CD14-positive monocyte (primary cell): Measurements from ENCODE around the gene PPP1R16B. TPM values are rescaled to one million over a fixed set of nuclear protein-coding genes. Genes with fewer than 3 reads are reported as not detected.
A peak's percentile ranks its signal among the peaks of the same experiment; 100 is the strongest.

Source experiments
- DNase-seq, 3 donors: peaks; one replicate each; pipeline ENCODE4 v3.0.0-alpha.2; 2011 to 2022
- H2AFZ ChIP-seq: 2 replicates; pipeline ENCODE4 v1.6.0; 2012; ENCODE audit warnings: mild to moderate bottlenecking, low read depth, low read length, inconsistent platforms; ENCODE audit not compliant: insufficient read depth, poor library complexity, severe bottlenecking
- H3K27ac ChIP-seq, 2 donors: 1 replicate in 1 of 2; 2 replicates in 1 of 2; pipeline ENCODE4 v1.5.1; 2012 to 2013; ENCODE audit warnings: low read length in 2 of 2, control low read depth in 1 of 2, inconsistent platforms in 1 of 2, low read depth in 1 of 2, mild to moderate bottlenecking in 1 of 2
- H3K27me3 ChIP-seq, 2 donors: one replicate each; pipeline versions ENCODE4 v1.6.0 to v1.6.1; 2011 to 2013; ENCODE audit warnings: low read length in 2 of 2; ENCODE audit not compliant: control insufficient read depth in 2 of 2, insufficient read depth in 2 of 2
- H3K36me3 ChIP-seq, 2 donors: replicated peaks in 1 of 2; 1 replicate in 1 of 2; 2 replicates in 1 of 2; pipeline versions ENCODE4 v1.5.1 to v1.6.1; 2012 to 2013; ENCODE audit warnings: low read length in 2 of 2, control low read depth in 1 of 2, inconsistent platforms in 1 of 2, mild to moderate bottlenecking in 1 of 2; ENCODE audit not compliant: insufficient read depth in 2 of 2, control insufficient read depth in 1 of 2
- H3K4me1 ChIP-seq, 2 donors: 1 replicate in 1 of 2; 2 replicates in 1 of 2; pipeline versions ENCODE4 v1.5.1 to v1.6.1; 2012 to 2013; ENCODE audit warnings: low read length in 2 of 2, control low read depth in 1 of 2, inconsistent platforms in 1 of 2, mild to moderate bottlenecking in 1 of 2, moderate library complexity in 1 of 2; ENCODE audit not compliant: insufficient read depth in 2 of 2, control insufficient read depth in 1 of 2
- H3K4me2 ChIP-seq: replicated peaks from 2 replicates; pipeline ENCODE3; 2012; ENCODE audit warnings: low read length, moderate library complexity, mild to moderate bottlenecking; ENCODE audit not compliant: poor library complexity, severe bottlenecking; ENCODE audit errors: extremely low read depth
- H3K4me3 ChIP-seq, 3 experiments: fragments of 200-600 bp in 1 of 3; sonication (generic) in 1 of 3; replicated peaks in 1 of 3; 1 replicate in 2 of 3; 2 replicates in 1 of 3; pipeline ENCODE4 v1.5.1; 2011 to 2013; ENCODE audit warnings: low read length in 3 of 3, mild to moderate bottlenecking in 3 of 3, control low read depth in 2 of 3, low read depth in 2 of 3, inconsistent platforms in 1 of 3, moderate library complexity in 1 of 3
- H3K79me2 ChIP-seq: 2 replicates; pipeline ENCODE4 v1.6.0; 2012; ENCODE audit warnings: mild to moderate bottlenecking, control low read depth, inconsistent platforms, low read length, moderate library complexity; ENCODE audit not compliant: insufficient read depth
- H3K9ac ChIP-seq: 2 replicates; pipeline ENCODE4 v1.6.0; 2017; ENCODE audit warnings: low read length, mild to moderate bottlenecking; ENCODE audit not compliant: insufficient read depth, poor library complexity, severe bottlenecking
- H3K9me3 ChIP-seq, 2 donors: replicated peaks in 1 of 2; 1 replicate in 1 of 2; 2 replicates in 1 of 2; pipeline versions ENCODE4 v1.5.1 to v1.6.1; 2012 to 2013; ENCODE audit warnings: low read length in 2 of 2, control low read depth in 1 of 2; ENCODE audit not compliant: control insufficient read depth in 1 of 2, insufficient read depth in 1 of 2
- H4K20me1 ChIP-seq: 2 replicates; pipeline ENCODE4 v1.6.0; 2012; ENCODE audit warnings: mild to moderate bottlenecking, low read length, control low read depth, moderate library complexity; ENCODE audit not compliant: insufficient read depth
- H3K27ac Mint-ChIP-seq, 7 donors: one replicate each; pipeline ENCODE4 v1.8.0; 2020; ENCODE audit warnings: mild to moderate bottlenecking in 7 of 7, mixed read lengths in 7 of 7, moderate library complexity in 6 of 7, inconsistent platforms in 2 of 7
- H3K27me3 Mint-ChIP-seq, 3 donors: one replicate each; pipeline ENCODE4 v1.8.0; 2021 to 2022; ENCODE audit warnings: low read depth in 3 of 3, mild to moderate bottlenecking in 3 of 3, mixed read lengths in 3 of 3, moderate library complexity in 3 of 3, inconsistent platforms in 1 of 3
- H3K36me3 Mint-ChIP-seq, 2 donors: one replicate each; pipeline ENCODE4 v1.8.0; 2020; ENCODE audit warnings: mixed read lengths in 2 of 2, inconsistent platforms in 1 of 2, mild to moderate bottlenecking in 1 of 2
- H3K4me1 Mint-ChIP-seq: one replicate; pipeline ENCODE4 v1.8.0; 2020; ENCODE audit warnings: mild to moderate bottlenecking, mixed read lengths
- H3K4me3 Mint-ChIP-seq, 2 donors: one replicate each; pipeline ENCODE4 v1.8.0; 2020; ENCODE audit warnings: mild to moderate bottlenecking in 2 of 2, mixed read lengths in 2 of 2, moderate library complexity in 1 of 2
- H3K9me3 Mint-ChIP-seq, 7 donors: one replicate each; pipeline ENCODE4 v1.8.0; 2020 to 2022; ENCODE audit warnings: mixed read lengths in 7 of 7, mild to moderate bottlenecking in 6 of 7, moderate library complexity in 6 of 7, inconsistent platforms in 2 of 7
- CTCF ChIP-seq: fragments of 200-600 bp; IDR thresholded peaks from one replicate; pipeline ENCODE4 v1.8.0; 2022; ENCODE audit warnings: antibody characterized with exemption, mild to moderate bottlenecking
- WGBS: methylation state at CpG from one replicate; pipeline ENCODE4 v1.1.5; 2013; ENCODE audit warnings: missing lambda C conversion rate; ENCODE audit not compliant: insufficient coverage; 5-methylcytosine and 5-hydroxymethylcytosine counted together
- intact Hi-C, 2 donors: fragments of 100-400 bp; cut with micrococcal nuclease; formaldehyde crosslinking; loops; one replicate each; pipeline versions ENCODE4 v1.15.0 to v1.15.1; 2023
- polyA plus RNA-seq, 3 donors: library from polyadenylated mRNA; depleted of rRNA in 1 of 3; unstranded in 2 of 3; stranded (reverse) in 1 of 3; fragments of 300-500 nt in 2 of 3; fragments of >200 nt in 1 of 3; fragmentation: Illumina TruSeq in 2 of 3; gene quantifications; 1 replicate in 2 of 3; 2 replicates in 1 of 3; pipeline ENCODE4 v1.2.3, GENCODE V29; 2012 to 2021

The PPP1R16B gene
- polyA plus RNA-seq, 3 donors: 1.1 to 4.4 (median 1.4) TPM

- no peaks in the 10 kb centered on the region for H3K9me3 Mint-ChIP-seq
- no peaks in the 10 kb centered on the region for H3K4me1 ChIP-seq
- H2AFZ ChIP-seq: no peak overlapping the region
- H3K27me3 ChIP-seq: no peaks in the 10 kb centered on the region
- no peaks in the 10 kb centered on the region for H3K27me3 Mint-ChIP-seq
- peak overlapping the region in 1 of 7 donors; percentile 19 for H3K27ac Mint-ChIP-seq
- H3K27ac ChIP-seq: no peak overlapping the region
- H3K4me2 ChIP-seq: no peak overlapping the region
- no CpG with 5 or more reads among the region's 3 CpGs for WGBS
- H3K9ac ChIP-seq: no peak overlapping the region
- H3K79me2 ChIP-seq: peaks cover 33% of the 10 kb centered on the region
- peaks cover 46 to 95% of the 10 kb centered on the region in 2 donors for H3K36me3 ChIP-seq
- H3K4me3 Mint-ChIP-seq: no peak overlapping the region
- H3K9me3 ChIP-seq: no peaks in the 10 kb centered on the region
- no peak for TF ChIP-seq CTCF
- H3K4me1 Mint-ChIP-seq: no peaks in the 10 kb centered on the region
- H3K4me3 ChIP-seq: no peak overlapping the region
- H3K36me3 Mint-ChIP-seq: peaks cover 59 to 80% of the 10 kb centered on the region in 2 donors
- intact Hi-C loops: no loop called here
- DNase-seq: no peak
- no peaks in the 10 kb centered on the region for H4K20me1 ChIP-seq
Measured at GRCh38 chr20:38945012-38945411, 139.5 kb downstream of the PPP1R16B start.

- Histone ChIP-seq H2AFZ (no peak overlapping the region), H3K4me2 (no peak overlapping the region), H3K4me1 (no peaks in the 10 kb centered on the region), H3K27ac (no peak overlapping the region), H3K79me2 (peaks cover 16% of the 10 kb centered on the region), H3K27me3 (no peaks in the 10 kb centered on the region), H3K9me3 (no peaks in the 10 kb centered on the region), H4K20me1 (no peaks in the 10 kb centered on the region), H3K36me3 (peaks cover 58 to 95% of the 10 kb centered on the region in 2 donors), H3K9ac (no peak overlapping the region), H3K4me3 (no peak overlapping the region)
- DNase-seq: no peak
- no peak overlapping the region for H3K27ac Mint-ChIP-seq
- H3K27me3 Mint-ChIP-seq: no peaks in the 10 kb centered on the region
- no peaks in the 10 kb centered on the region for H3K4me1 Mint-ChIP-seq
- WGBS: 90% methylated on average over 2 of the region's 3 CpGs
- no peaks in the 10 kb centered on the region for H3K9me3 Mint-ChIP-seq
- peaks cover 66 to 83% of the 10 kb centered on the region in 2 donors for H3K36me3 Mint-ChIP-seq
- TF ChIP-seq CTCF: no peak
- no peak overlapping the region for H3K4me3 Mint-ChIP-seq
- intact Hi-C loops: no loop called here
Measured at GRCh38 chr20:38946836-38947235, 141.3 kb downstream of the PPP1R16B start.
